ENCODE data around the gene STAG3.

- TF ChIP-seq BHLHE40 (IDR thresholded peaks at IDR 0.05; ENCODE audit: low read depth, low read length) (no peak), CEBPB (IDR thresholded peaks at IDR 0.05; ENCODE audit: low read depth, low read length) (no peak), FOS (IDR thresholded peaks at IDR 0.05; ENCODE audit: low read depth, low read length) (no peak), RAD21 (IDR thresholded peaks at IDR 0.05; ENCODE audit: low read length) (no peak)
- TF ChIP-seq, protein P1, sequence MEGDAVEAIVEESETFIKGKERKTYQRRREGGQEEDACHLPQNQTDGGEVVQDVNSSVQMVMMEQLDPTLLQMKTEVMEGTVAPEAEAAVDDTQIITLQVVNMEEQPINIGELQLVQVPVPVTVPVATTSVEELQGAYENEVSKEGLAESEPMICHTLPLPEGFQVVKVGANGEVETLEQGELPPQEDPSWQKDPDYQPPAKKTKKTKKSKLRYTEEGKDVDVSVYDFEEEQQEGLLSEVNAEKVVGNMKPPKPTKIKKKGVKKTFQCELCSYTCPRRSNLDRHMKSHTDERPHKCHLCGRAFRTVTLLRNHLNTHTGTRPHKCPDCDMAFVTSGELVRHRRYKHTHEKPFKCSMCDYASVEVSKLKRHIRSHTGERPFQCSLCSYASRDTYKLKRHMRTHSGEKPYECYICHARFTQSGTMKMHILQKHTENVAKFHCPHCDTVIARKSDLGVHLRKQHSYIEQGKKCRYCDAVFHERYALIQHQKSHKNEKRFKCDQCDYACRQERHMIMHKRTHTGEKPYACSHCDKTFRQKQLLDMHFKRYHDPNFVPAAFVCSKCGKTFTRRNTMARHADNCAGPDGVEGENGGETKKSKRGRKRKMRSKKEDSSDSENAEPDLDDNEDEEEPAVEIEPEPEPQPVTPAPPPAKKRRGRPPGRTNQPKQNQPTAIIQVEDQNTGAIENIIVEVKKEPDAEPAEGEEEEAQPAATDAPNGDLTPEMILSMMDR (conservative IDR thresholded peaks at IDR 0.05; ENCODE audit: low read depth, low read length), result no peak
These were observed 25.3 kb upstream of the STAG3 start for GRCh38 chr7:100152404-100152803.

Measured in IMR-90 (cell line).